Stomach (tissue), 19 donors: ENCODE measurements around the gene AP2A1. TPM values are rescaled to one million over a fixed set of nuclear protein-coding genes. Genes with fewer than 3 reads are reported as not detected.
A peak's percentile ranks its signal among the peaks of the same experiment; 100 is the strongest.
"Not testable (repeated sequence)": the region's sequence is repeated elsewhere in the genome, so short reads cannot be mapped to it uniquely, and the experiment has no call there.

Source experiments
- DNase-seq, 2 donors: peaks; one replicate each; pipeline versions ENCODE4 v3.0.0 to v3.0.0-alpha.2; 2013 to 2019
- H3K27ac ChIP-seq, 5 donors: fragments of 200-600 bp in 4 of 5; sonication (generic) in 4 of 5; one replicate each; pipeline ENCODE4 v1.5.1; 2013 to 2019; ENCODE audit warnings: mild to moderate bottlenecking in 1 of 5, moderate library complexity in 1 of 5
- H3K27me3 ChIP-seq, 3 donors: fragments of 200-600 bp; sonication (generic); one replicate each; pipeline ENCODE4 v1.5.1; 2017 to 2019; ENCODE audit warnings: mixed run types in 1 of 3
- H3K36me3 ChIP-seq, 4 donors: fragments of 200-600 bp; sonication (generic); 1 replicate in 3 of 4; 2 replicates in 1 of 4; pipeline ENCODE4 v1.5.1; 2016 to 2019
- H3K4me1 ChIP-seq, 4 donors: fragments of 200-600 bp; sonication (generic); one replicate each; pipeline ENCODE4 v1.5.1; 2016 to 2019
- H3K4me3 ChIP-seq, 4 donors: fragments of 200-600 bp; sonication (generic) in 3 of 4; one replicate each; pipeline ENCODE4 v1.5.1; 2016 to 2019; ENCODE audit warnings: mild to moderate bottlenecking in 1 of 4
- H3K9me3 ChIP-seq, 4 donors: fragments of 200-600 bp; sonication (generic); one replicate each; pipeline ENCODE4 v1.5.1; 2016 to 2019
- EP300 ChIP-seq: sonication (generic); formaldehyde crosslinking; IDR thresholded peaks from one replicate; pipeline ENCODE4 v1.6.1; 2017; ENCODE audit warnings: antibody characterized with exemption
- POLR2A ChIP-seq, 4 donors: fragments of 450-650 bp; IDR thresholded peaks; one replicate each; pipeline ENCODE4 v1.6.1; 2016; ENCODE audit warnings: antibody characterized with exemption in 4 of 4, control low read depth in 2 of 4, mild to moderate bottlenecking in 1 of 4, moderate library complexity in 1 of 4
- POLR2AphosphoS5 ChIP-seq, 3 donors: sonication (generic); formaldehyde crosslinking; IDR thresholded peaks; one replicate each; pipeline ENCODE4 v1.6.1; 2016; ENCODE audit warnings: antibody characterized with exemption in 3 of 3
- WGBS, 5 donors: extraction: QIAGEN DNeasy Blood & Tissue Kit in 3 of 5; methylation state at CpG; one replicate each; pipeline versions ENCODE4 v1.1.5 to v1.1.7; 2013 to 2018; 5-methylcytosine and 5-hydroxymethylcytosine counted together
- intact Hi-C: fragments of 100-400 bp; cut with DNase I; formaldehyde crosslinking; loops from one replicate; pipeline ENCODE4 v1.15.1; 2023; ENCODE audit warnings: low total_unique reads
- long read RNA-seq, 10 donors: transcript quantifications; one replicate each; lab custom pipeline, GENCODE V29; 2026
- polyA plus RNA-seq, 3 donors: library from polyadenylated mRNA; stranded (reverse); fragments of 200-250 nt; gene quantifications; one replicate each; pipeline ENCODE4 v1.2.3, GENCODE V29; 2013
- total RNA-seq, 5 donors: library from RNA; depleted of rRNA; stranded (reverse); fragments of >200 nt; gene quantifications; one replicate each; pipeline versions ENCODE4 v1.1.0 to v1.2.3, GENCODE V29; 2014 to 2016
- TF ChIP-seq, protein P1 (sequence below), 7 experiments: fragments of 450-650 bp in 4 of 7; fragments of 200-600 bp in 3 of 7; sonication (generic) in 3 of 7; IDR thresholded peaks; one replicate each; pipeline ENCODE4 v1.5.1; 2016 to 2019; ENCODE audit warnings: antibody characterized with exemption in 7 of 7, control low read depth in 2 of 7, mild to moderate bottlenecking in 1 of 7
- donor health status: healthy with polysubstance abuse.
- donor health status: Bipolar disorder and iron deficiency.
- donor health status: healthy.

AP2A1 gene
- 100 to 1,000 TPM in 1 of 5 donors, 10 to 100 TPM in 4; 19.8 to 177 (median 38.4) TPM for total RNA-seq
- 10 to 100 TPM; 24.3 to 31.2 (median 27.3) TPM for polyA plus RNA-seq
- long read RNA-seq, donor 1, transcript AP2A1-208 (1 exons, 2,238 nt): major isoform, 11 of 12 reads
- long read RNA-seq, donor 1, partial matches to known transcripts: 0 of 12 reads
- long read RNA-seq, donor 1, other reads (novel, unspliced or antisense): 0 of 12 reads
- long read RNA-seq, donor 2, transcript AP2A1-208 (1 exons, 2,238 nt): major isoform, 11 of 19 reads
- long read RNA-seq, donor 2, partial matches to known transcripts: 0 of 19 reads
- long read RNA-seq, donor 2, other reads (novel, unspliced or antisense): 5 of 19 reads
- long read RNA-seq, donor 3, transcript AP2A1-208 (1 exons, 2,238 nt): major isoform, 6 of 9 reads
- long read RNA-seq, donor 3, partial matches to known transcripts: 0 of 9 reads
- long read RNA-seq, donor 3, other reads (novel, unspliced or antisense): 0 of 9 reads
- long read RNA-seq, donor 4, partial matches to known transcripts: 0 of 1 reads
- long read RNA-seq, donor 4, other reads (novel, unspliced or antisense): 0 of 1 reads
- long read RNA-seq, donor 5, transcript AP2A1-208 (1 exons, 2,238 nt): major isoform, 5 of 22 reads
- long read RNA-seq, donor 5, transcript AP2A1-201 (23 exons, 3,388 nt): major isoform, 5 of 22 reads
- long read RNA-seq, donor 5, partial matches to known transcripts: 10 of 22 reads
- long read RNA-seq, donor 5, other reads (novel, unspliced or antisense): 0 of 22 reads
- long read RNA-seq, donor 6, transcript AP2A1-208 (1 exons, 2,238 nt): major isoform, 16 of 239 reads
- long read RNA-seq, donor 6, partial matches to known transcripts: 195 of 239 reads
- long read RNA-seq, donor 6, other reads (novel, unspliced or antisense): 24 of 239 reads
- long read RNA-seq, donor 7, transcript AP2A1-208 (1 exons, 2,238 nt): major isoform, 6 of 8 reads
- long read RNA-seq, donor 7, partial matches to known transcripts: 0 of 8 reads
- long read RNA-seq, donor 7, other reads (novel, unspliced or antisense): 0 of 8 reads
- long read RNA-seq, donor 8, transcript AP2A1-208 (1 exons, 2,238 nt): major isoform, 10 of 14 reads
- long read RNA-seq, donor 8, partial matches to known transcripts: 0 of 14 reads
- long read RNA-seq, donor 8, other reads (novel, unspliced or antisense): 0 of 14 reads
- long read RNA-seq, donor 9, transcript AP2A1-208 (1 exons, 2,238 nt): major isoform, 16 of 21 reads
- long read RNA-seq, donor 9, partial matches to known transcripts: 5 of 21 reads
- long read RNA-seq, donor 9, other reads (novel, unspliced or antisense): 0 of 21 reads
- long read RNA-seq, donor 10, partial matches to known transcripts: 0 of 2 reads
- long read RNA-seq, donor 10, other reads (novel, unspliced or antisense): 0 of 2 reads

DNA sequence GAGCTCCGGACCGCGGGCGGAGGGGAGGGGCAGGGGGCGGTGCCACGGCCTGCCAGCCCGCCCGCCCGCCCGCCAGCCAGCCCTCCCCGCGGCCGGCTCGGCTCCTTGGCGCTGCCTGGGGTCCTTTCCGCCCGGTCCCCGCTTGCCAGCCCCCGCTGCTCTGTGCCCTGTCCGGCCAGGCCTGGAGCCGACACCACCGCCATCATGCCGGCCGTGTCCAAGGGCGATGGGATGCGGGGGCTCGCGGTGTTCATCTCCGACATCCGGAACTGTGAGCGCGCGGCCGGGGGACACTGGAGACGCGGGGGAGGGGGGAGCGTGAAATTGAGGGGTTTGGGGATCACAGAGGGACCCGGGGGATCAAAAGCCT lies at the start of gene AP2A1:
Gene AP2A1, plus strand, starts transcription at position 72 of the 370 bp plus-strand sequence. Its CDS starts 133 bp downstream, at position 205.
- 0 to 2% (median 1%) methylated on average over 8 to 38 of the region's 38 CpGs for WGBS, 5 donors

DNA sequence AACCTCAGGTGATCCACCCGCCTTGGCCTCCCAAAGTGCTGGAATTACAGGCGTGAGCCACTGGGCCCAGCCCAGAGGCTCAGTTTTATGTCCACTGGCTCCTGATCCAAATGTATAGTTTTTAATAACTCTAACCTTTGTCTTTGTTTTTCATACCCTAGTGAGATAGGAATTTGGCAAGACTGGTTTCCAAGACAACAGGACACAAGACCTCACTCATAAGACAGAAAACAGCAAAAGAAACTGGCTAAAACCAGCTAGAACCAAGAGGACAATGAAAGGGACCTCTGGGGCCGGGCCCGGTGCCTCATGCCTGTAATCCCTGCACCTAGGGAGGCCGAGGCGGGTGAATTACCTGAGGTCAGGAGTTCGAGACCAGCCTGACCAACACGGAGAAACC lies 48.3 kb upstream of the AP2A1 start:
- Histone ChIP-seq H3K36me3 (no peaks in the 10 kb centered on the region), H3K4me1 (peaks cover 0 to 12% (median 0%) of the 10 kb centered on the region in 4 donors), H3K9me3 (no peaks in the 10 kb centered on the region), H3K27ac (no peak overlapping the region), H3K27me3 (no peaks in the 10 kb centered on the region), H3K4me3 (no peak overlapping the region)
- DNase-seq: peak in 1 of 2 donors; percentile 56
- TF ChIP-seq POLR2A (IDR thresholded peaks at IDR 0.05) (no peak), POLR2AphosphoS5 (IDR thresholded peaks at IDR 0.05) (no peak), EP300 (no peak)
- TF ChIP-seq, protein P1, sequence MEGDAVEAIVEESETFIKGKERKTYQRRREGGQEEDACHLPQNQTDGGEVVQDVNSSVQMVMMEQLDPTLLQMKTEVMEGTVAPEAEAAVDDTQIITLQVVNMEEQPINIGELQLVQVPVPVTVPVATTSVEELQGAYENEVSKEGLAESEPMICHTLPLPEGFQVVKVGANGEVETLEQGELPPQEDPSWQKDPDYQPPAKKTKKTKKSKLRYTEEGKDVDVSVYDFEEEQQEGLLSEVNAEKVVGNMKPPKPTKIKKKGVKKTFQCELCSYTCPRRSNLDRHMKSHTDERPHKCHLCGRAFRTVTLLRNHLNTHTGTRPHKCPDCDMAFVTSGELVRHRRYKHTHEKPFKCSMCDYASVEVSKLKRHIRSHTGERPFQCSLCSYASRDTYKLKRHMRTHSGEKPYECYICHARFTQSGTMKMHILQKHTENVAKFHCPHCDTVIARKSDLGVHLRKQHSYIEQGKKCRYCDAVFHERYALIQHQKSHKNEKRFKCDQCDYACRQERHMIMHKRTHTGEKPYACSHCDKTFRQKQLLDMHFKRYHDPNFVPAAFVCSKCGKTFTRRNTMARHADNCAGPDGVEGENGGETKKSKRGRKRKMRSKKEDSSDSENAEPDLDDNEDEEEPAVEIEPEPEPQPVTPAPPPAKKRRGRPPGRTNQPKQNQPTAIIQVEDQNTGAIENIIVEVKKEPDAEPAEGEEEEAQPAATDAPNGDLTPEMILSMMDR (IDR thresholded peaks at IDR 0.05): no peak
- intact Hi-C loops: no loop called here
- 80 to 84% (median 81%) methylated on average over 8 of the region's 8 CpGs for WGBS, 5 donors

More for the DNA sequence above, at the start of gene AP2A1:
- intact Hi-C loops: no loop called here
- no peak for DNase-seq
- H3K9me3 ChIP-seq: no peaks in the 10 kb centered on the region
- H3K4me1 ChIP-seq: peaks cover 19 to 39% (median 30%) of the 10 kb centered on the region in 4 donors
- peak within 1 kb of the TSS; percentile 87 to 95 (median 93) for H3K27ac ChIP-seq
- peaks cover 0 to 11% (median 5%) of the 10 kb centered on the region in 4 donors for H3K36me3 ChIP-seq
- TF ChIP-seq EP300: no peak
- TF ChIP-seq POLR2AphosphoS5 (IDR thresholded peaks at IDR 0.05): peak in 2 of 3 donors; percentile 24 to 67
- peak within 1 kb of the TSS; percentile 83 to 97 (median 88) for H3K4me3 ChIP-seq
- H3K27me3 ChIP-seq: no peaks in the 10 kb centered on the region

- H3K9me3 ChIP-seq: no peaks in the 10 kb centered on the region
Observed at GRCh38 chr19:49718991-49719390, 47.8 kb upstream of the AP2A1 start.

DNA sequence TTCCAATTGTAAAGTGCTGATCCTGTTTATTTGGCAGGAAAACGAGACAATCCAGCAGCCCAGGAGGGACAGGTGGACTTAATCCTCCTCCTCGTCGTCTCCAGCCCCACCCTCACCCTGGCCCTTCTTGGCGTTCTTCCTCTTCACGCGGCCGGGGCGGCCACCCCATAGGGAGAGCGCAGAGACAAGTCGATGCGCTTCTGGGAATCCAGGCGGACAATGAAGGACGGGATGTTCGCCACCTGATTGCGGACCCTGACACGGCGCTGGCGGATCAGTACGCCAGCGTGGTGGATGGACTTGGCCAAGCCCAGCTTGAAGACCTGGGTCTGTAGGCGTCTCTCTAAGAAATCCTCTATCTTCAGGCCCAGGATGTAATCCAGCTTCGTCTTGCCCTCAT lies 47.4 kb upstream of the AP2A1 start:
- H3K27me3 ChIP-seq, H3K36me3 ChIP-seq, H3K4me3 ChIP-seq, H3K9me3 ChIP-seq, H3K27ac ChIP-seq, intact Hi-C loops, DNase-seq: not testable (repeated sequence)
- WGBS, 5 donors: 66 to 83% (median 78%) methylated on average over 22 of the region's 22 CpGs
- peaks cover 0 to 12% (median 0%) of the 10 kb centered on the region in 4 donors for H3K4me1 ChIP-seq

More at GRCh38 chr19:49718991-49719390, 47.8 kb upstream of the AP2A1 start:
- Histone ChIP-seq H3K36me3 (no peaks in the 10 kb centered on the region), H3K27me3 (no peaks in the 10 kb centered on the region), H3K4me1 (peaks cover 0 to 12% (median 0%) of the 10 kb centered on the region in 4 donors), H3K27ac (no peak overlapping the region), H3K4me3 (no peak overlapping the region)
- no peak for TF ChIP-seq POLR2AphosphoS5 (IDR thresholded peaks at IDR 0.05)
- TF ChIP-seq POLR2A (IDR thresholded peaks at IDR 0.05): no peak
- TF ChIP-seq, protein P1 (IDR thresholded peaks at IDR 0.05): no peak
- no peak for TF ChIP-seq EP300
- 69 to 73% (median 72%) methylated on average over 6 of the region's 6 CpGs for WGBS, 5 donors
- intact Hi-C loops: no loop called here
- no peak for DNase-seq
